RWPE1 (cell line): ENCODE measurements around the gene TXNRD1.
A peak's percentile ranks its signal among the peaks of the same experiment; 100 is the strongest.

Experiments
- CTCF ChIA-PET: fragments of 350-600 bp; sonication (Branson Sonifier 250); formaldehyde crosslinking; extraction: SDS; loops from one replicate; lab custom pipeline; 2021; lab: Yijun Ruan, JAX
- POLR2A ChIA-PET: fragments of 400-600 bp; formaldehyde crosslinking; extraction: SDS; loops from one replicate; lab custom pipeline; 2020; ENCODE audit warnings: antibody characterized with exemption; ENCODE audit not compliant: low non-redundant PET; lab: Yijun Ruan, JAX
- DNase-seq: peaks from one replicate; pipeline ENCODE4 v3.0.0; 2012; ENCODE audit warnings: low spot score
- H3K27ac ChIP-seq: fragments of 450-650 bp; 2 replicates; pipeline ENCODE4 v1.5.1; 2017
- TF ChIP-seq, protein P1 (sequence below): fragments of 450-650 bp; conservative IDR thresholded peaks from 2 replicates; pipeline ENCODE4 v1.5.1; 2017; ENCODE audit warnings: low read depth, mild to moderate bottlenecking

Gene TXNRD1

DNA sequence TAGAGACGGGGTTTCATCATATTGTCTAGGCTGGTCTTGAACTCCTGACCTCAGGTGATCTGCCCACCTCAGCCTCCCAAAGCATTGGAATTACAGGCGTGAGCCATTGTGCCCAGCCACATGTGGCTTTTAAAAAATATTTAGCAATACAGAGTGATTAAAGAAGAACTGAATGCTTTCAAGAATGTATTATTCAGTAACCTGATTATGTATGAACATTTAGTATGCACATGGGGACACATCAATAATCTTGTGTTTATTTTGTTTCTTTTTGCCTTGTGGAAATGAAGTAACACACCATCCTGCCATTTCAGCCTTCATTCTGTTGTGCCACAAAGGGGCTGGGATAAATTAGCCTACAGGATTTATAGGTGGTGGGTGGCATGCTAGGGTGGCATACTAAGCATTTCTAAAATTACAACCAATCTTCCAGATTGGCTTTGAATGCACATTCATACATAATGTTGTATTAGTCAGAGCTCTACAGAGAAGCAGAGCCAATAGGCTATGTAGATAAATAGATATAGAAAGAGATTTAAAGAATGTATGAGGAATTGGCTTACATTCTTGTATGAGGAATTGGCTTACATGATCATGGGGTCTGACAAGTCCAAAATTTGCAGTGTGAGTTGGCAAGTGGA lies 25.5 kb upstream of the TXNRD1 start:
- no peak for DNase-seq
- TF ChIP-seq, protein P1, sequence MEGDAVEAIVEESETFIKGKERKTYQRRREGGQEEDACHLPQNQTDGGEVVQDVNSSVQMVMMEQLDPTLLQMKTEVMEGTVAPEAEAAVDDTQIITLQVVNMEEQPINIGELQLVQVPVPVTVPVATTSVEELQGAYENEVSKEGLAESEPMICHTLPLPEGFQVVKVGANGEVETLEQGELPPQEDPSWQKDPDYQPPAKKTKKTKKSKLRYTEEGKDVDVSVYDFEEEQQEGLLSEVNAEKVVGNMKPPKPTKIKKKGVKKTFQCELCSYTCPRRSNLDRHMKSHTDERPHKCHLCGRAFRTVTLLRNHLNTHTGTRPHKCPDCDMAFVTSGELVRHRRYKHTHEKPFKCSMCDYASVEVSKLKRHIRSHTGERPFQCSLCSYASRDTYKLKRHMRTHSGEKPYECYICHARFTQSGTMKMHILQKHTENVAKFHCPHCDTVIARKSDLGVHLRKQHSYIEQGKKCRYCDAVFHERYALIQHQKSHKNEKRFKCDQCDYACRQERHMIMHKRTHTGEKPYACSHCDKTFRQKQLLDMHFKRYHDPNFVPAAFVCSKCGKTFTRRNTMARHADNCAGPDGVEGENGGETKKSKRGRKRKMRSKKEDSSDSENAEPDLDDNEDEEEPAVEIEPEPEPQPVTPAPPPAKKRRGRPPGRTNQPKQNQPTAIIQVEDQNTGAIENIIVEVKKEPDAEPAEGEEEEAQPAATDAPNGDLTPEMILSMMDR: no peak
- CTCF ChIA-PET: no interaction called here

GRCh38 chr12:104190641-104191176 lies 24.9 kb upstream of the TXNRD1 start:
- no peak for DNase-seq
- no peak overlapping the region for H3K27ac ChIP-seq
- TF ChIP-seq, protein P1: no peak
- POLR2A ChIA-PET: no interaction called here
- CTCF ChIA-PET: no interaction called here

More for the DNA sequence above, 25.5 kb upstream of the TXNRD1 start:
- H3K27ac ChIP-seq: no peak overlapping the region
- POLR2A ChIA-PET: no interaction called here

DNA sequence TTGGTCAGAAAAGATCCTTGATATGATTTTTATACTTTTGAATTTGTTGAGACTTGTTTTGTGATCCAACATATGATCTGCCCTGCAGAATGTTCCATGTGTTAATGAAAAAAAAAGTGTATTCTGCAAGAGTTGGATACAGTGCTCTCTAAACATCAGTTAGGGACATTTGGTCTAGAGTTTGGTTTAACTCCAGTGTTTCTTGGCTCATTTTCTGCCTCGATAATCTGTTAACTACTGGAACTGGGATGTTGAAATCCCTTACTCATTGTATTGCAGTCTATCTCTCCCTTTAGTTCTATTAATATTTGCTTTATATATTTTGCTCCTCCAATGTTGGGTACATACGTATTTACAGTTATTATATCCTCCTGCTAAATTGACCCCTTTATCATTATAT lies 18.3 kb upstream of the TXNRD1 start:
- POLR2A ChIA-PET: no interaction called here
- no peak overlapping the region for H3K27ac ChIP-seq
- TF ChIP-seq, protein P1: no peak
- no peak for DNase-seq
- CTCF ChIA-PET: no interaction called here

GRCh38 chr12:104199964-104200363 lies 15.6 kb upstream of the TXNRD1 start:
- ChIA-PET POLR2A (no interaction called here), CTCF (interaction anchor here (0.7 to 1.2 kb wide), 4 partner anchors 30 to 591 kb away, joined by 3 to 10 read pairs (median 3); no protein-coding TSS in a partner anchor)
- TF ChIP-seq, protein P1: no peak
- DNase-seq: no peak
- no peak overlapping the region for H3K27ac ChIP-seq

DNA sequence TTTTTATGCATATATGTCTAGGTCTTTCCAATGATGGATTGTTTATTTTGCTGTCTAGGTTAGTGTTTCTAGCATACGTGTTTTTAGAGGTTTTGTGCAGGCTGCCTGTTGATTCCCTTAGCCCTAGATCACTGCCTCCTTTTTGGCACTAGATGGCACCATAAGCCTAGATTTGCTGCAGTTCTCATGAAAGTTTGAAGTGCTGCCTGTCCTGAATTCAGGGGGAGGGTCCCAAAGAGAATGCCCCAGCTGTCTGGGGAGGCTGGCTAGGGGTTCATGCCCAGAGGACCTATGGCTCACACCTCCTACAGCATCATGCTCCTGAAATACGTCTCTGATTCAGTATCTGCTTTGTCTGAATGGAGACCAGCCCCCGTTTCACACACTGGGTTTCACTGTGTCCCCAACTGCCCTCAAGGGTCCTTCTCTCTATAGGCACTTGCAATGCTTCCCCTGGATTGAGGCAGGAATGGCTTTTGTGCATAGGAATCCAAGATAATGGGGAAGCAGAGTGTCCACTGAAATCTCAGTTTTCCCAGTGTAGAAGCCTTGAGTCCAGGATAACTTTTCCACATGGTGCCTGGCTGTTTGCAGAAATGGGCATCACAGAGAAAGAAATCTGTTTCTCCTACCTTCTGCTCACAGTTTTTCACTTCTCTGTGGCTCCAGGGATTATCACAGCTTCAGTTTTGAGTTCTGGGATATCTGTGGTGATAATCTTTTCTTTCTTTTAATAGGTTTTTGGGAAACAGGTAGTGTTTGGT lies 14.2 kb upstream of the TXNRD1 start:
- DNase-seq: peak; percentile 64
- ChIA-PET POLR2A (no interaction called here), CTCF (interaction anchor here (0.7 kb wide), 1 partner anchor 42 kb away, joined by 4 read pairs; no protein-coding TSS in a partner anchor)

More for the DNA sequence above, 14.2 kb upstream of the TXNRD1 start:
- TF ChIP-seq, protein P1: peak; percentile 81
- no peak overlapping the region for H3K27ac ChIP-seq
